Muscle layer of duodenum (tissue), 2 donors: ENCODE results near the gene NDUFAF8.

Source experiments
- H3K27ac ChIP-seq: one replicate; pipeline ENCODE4 v1.7.0; 2013; ENCODE audit warnings: mild to moderate bottlenecking, low read length
- H3K27me3 ChIP-seq: one replicate; pipeline ENCODE4 v1.7.0; 2013; ENCODE audit warnings: low read depth, mild to moderate bottlenecking, control low read depth, low read length
- H3K36me3 ChIP-seq, 2 donors: one replicate each; pipeline ENCODE4 v1.7.0; 2013; ENCODE audit warnings: low read length in 2 of 2, control low read depth in 1 of 2, mild to moderate bottlenecking in 1 of 2; ENCODE audit not compliant: insufficient read depth in 2 of 2, control insufficient read depth in 1 of 2
- H3K4me1 ChIP-seq, 2 donors: one replicate each; pipeline ENCODE4 v1.7.0; 2013; ENCODE audit warnings: low read length in 2 of 2, mild to moderate bottlenecking in 2 of 2, control low read depth in 1 of 2, moderate library complexity in 1 of 2; ENCODE audit not compliant: insufficient read depth in 2 of 2, control insufficient read depth in 1 of 2
- H3K4me3 ChIP-seq, 2 donors: one replicate each; pipeline ENCODE4 v1.7.0; 2013; ENCODE audit warnings: low read length in 2 of 2, low read depth in 1 of 2, mild to moderate bottlenecking in 1 of 2
- H3K9me3 ChIP-seq, 2 donors: one replicate each; pipeline ENCODE4 v1.7.0; 2013; ENCODE audit warnings: low read length in 2 of 2, control low read depth in 1 of 2, mild to moderate bottlenecking in 1 of 2; ENCODE audit not compliant: control insufficient read depth in 1 of 2
- donor health status: healthy.

NDUFAF8 gene

GRCh38 chr17:81238815-81239713 is at the start of gene NDUFAF8, which contains the start of gene TEPSIN:
Gene NDUFAF8, plus strand, starts transcription at chr17:81239318. Its CDS starts 46 bp downstream, at chr17:81239364.
Gene TEPSIN, minus strand, starts transcription at chr17:81239055. Its CDS starts 22 bp downstream, at chr17:81239033.
- no peaks in the 10 kb centered on the region for H3K9me3 ChIP-seq
- peak within 1 kb of the TSS; percentile 21 for H3K27ac ChIP-seq
- no peaks in the 10 kb centered on the region for H3K27me3 ChIP-seq
- H3K4me3 ChIP-seq, result peak within 1 kb of the TSS; percentile 87 to 100
- H3K36me3 ChIP-seq, result peaks cover 0 to 15% of the 10 kb centered on the region in 2 donors
- peaks cover 14 to 50% of the 10 kb centered on the region in 2 donors for H3K4me1 ChIP-seq

GRCh38 chr17:81189670-81190530 is 49.2 kb upstream of the NDUFAF8 start:
- no peak overlapping the region for H3K4me3 ChIP-seq
- H3K4me1 ChIP-seq, result peaks cover 0 to 3% of the 10 kb centered on the region in 2 donors
- no peaks in the 10 kb centered on the region for H3K9me3 ChIP-seq
- H3K27ac ChIP-seq, result no peak overlapping the region
- no peaks in the 10 kb centered on the region for H3K27me3 ChIP-seq
- peaks cover 0 to 13% of the 10 kb centered on the region in 2 donors for H3K36me3 ChIP-seq

- Histone ChIP-seq H3K27ac (no peak overlapping the region), H3K9me3 (no peaks in the 10 kb centered on the region), H3K27me3 (no peaks in the 10 kb centered on the region), H3K4me1 (peaks cover 0 to 3% of the 10 kb centered on the region in 2 donors), H3K4me3 (no peak overlapping the region), H3K36me3 (peaks cover 0 to 13% of the 10 kb centered on the region in 2 donors)
These were observed 48.5 kb upstream of the NDUFAF8 start for GRCh38 chr17:81190591-81190990.

- Histone ChIP-seq H3K4me1 (peaks cover 0 to 3% of the 10 kb centered on the region in 2 donors), H3K9me3 (no peaks in the 10 kb centered on the region), H3K36me3 (peaks cover 0 to 13% of the 10 kb centered on the region in 2 donors), H3K27me3 (no peaks in the 10 kb centered on the region), H3K27ac (no peak overlapping the region), H3K4me3 (no peak overlapping the region)
These were observed 48.0 kb upstream of the NDUFAF8 start for GRCh38 chr17:81191116-81191515.

GRCh38 chr17:81191646-81192045 is 47.5 kb upstream of the NDUFAF8 start:
- Histone ChIP-seq H3K27ac (no peak overlapping the region), H3K4me1 (peaks cover 0 to 3% of the 10 kb centered on the region in 2 donors), H3K36me3 (peaks cover 0 to 13% of the 10 kb centered on the region in 2 donors), H3K4me3 (no peak overlapping the region), H3K9me3 (no peaks in the 10 kb centered on the region), H3K27me3 (no peaks in the 10 kb centered on the region)

- Histone ChIP-seq H3K9me3 (no peaks in the 10 kb centered on the region), H3K4me1 (peaks cover 0 to 3% of the 10 kb centered on the region in 2 donors), H3K4me3 (no peak overlapping the region), H3K27me3 (no peaks in the 10 kb centered on the region), H3K27ac (no peak overlapping the region), H3K36me3 (peaks cover 0 to 19% of the 10 kb centered on the region in 2 donors)
These were observed 46.6 kb upstream of the NDUFAF8 start for GRCh38 chr17:81192386-81193050.

- no peaks in the 10 kb centered on the region for H3K27me3 ChIP-seq
- H3K4me1 ChIP-seq, result peaks cover 0 to 3% of the 10 kb centered on the region in 2 donors
- no peak overlapping the region for H3K27ac ChIP-seq
- H3K9me3 ChIP-seq, result no peaks in the 10 kb centered on the region
- no peak overlapping the region for H3K4me3 ChIP-seq
- peaks cover 0 to 24% of the 10 kb centered on the region in 2 donors for H3K36me3 ChIP-seq
These were observed 46.1 kb upstream of the NDUFAF8 start for GRCh38 chr17:81193051-81193410.

GRCh38 chr17:81193470-81194224 is 45.5 kb upstream of the NDUFAF8 start:
- Histone ChIP-seq H3K9me3 (no peaks in the 10 kb centered on the region), H3K27ac (no peak overlapping the region), H3K4me3 (no peak overlapping the region), H3K36me3 (peaks cover 0 to 24% of the 10 kb centered on the region in 2 donors), H3K4me1 (peaks cover 0 to 3% of the 10 kb centered on the region in 2 donors), H3K27me3 (no peaks in the 10 kb centered on the region)

- Histone ChIP-seq H3K27me3 (no peaks in the 10 kb centered on the region), H3K4me1 (peaks cover 0 to 3% of the 10 kb centered on the region in 2 donors), H3K27ac (no peak overlapping the region), H3K9me3 (no peaks in the 10 kb centered on the region), H3K36me3 (peaks cover 0 to 25% of the 10 kb centered on the region in 2 donors), H3K4me3 (no peak overlapping the region)
These were observed 44.8 kb upstream of the NDUFAF8 start for GRCh38 chr17:81194225-81194760.
